Measurements from ENCODE around the gene ASTN2.

The ASTN2 gene

GRCh38 chr9:117359910-117360309 lies 54.9 kb downstream of the ASTN2 start:
- DNase-seq (ENCODE audit: low read depth): no peak

GRCh38 chr9:117355542-117355941 lies 59.3 kb downstream of the ASTN2 start:
- DNase-seq (ENCODE audit: low read depth): no peak

GRCh38 chr9:117354997-117355396 lies 59.9 kb downstream of the ASTN2 start:
- DNase-seq (ENCODE audit: low read depth): no peak

- no peak for DNase-seq (ENCODE audit: low read depth)
These were observed 60.5 kb downstream of the ASTN2 start for GRCh38 chr9:117354244-117354847.

- DNase-seq (ENCODE audit: low read depth): no peak
These were observed 69.8 kb downstream of the ASTN2 start for GRCh38 chr9:117344892-117345660.

GRCh38 chr9:117343427-117343826 lies 71.4 kb downstream of the ASTN2 start:
- DNase-seq (ENCODE audit: low read depth): no peak

- no peak for DNase-seq (ENCODE audit: low read depth)
These were observed 73.7 kb downstream of the ASTN2 start for GRCh38 chr9:117341151-117341550.

GRCh38 chr9:117340422-117340821 lies 74.4 kb downstream of the ASTN2 start:
- DNase-seq (ENCODE audit: low read depth): no peak

GRCh38 chr9:117335837-117336433 lies 78.9 kb downstream of the ASTN2 start:
- no peak for DNase-seq (ENCODE audit: low read depth)

- DNase-seq (ENCODE audit: low read depth): no peak
These were observed 80.8 kb downstream of the ASTN2 start for GRCh38 chr9:117334101-117334500.

- DNase-seq (ENCODE audit: low read depth): no peak
These were observed 89.0 kb downstream of the ASTN2 start for GRCh38 chr9:117325831-117326230.

- DNase-seq (ENCODE audit: low read depth): no peak
These were observed 89.6 kb downstream of the ASTN2 start for GRCh38 chr9:117325110-117325731.

GRCh38 chr9:117323390-117323789 lies 91.5 kb downstream of the ASTN2 start:
- DNase-seq (ENCODE audit: low read depth): no peak

- no peak for DNase-seq (ENCODE audit: low read depth)
These were observed 97.7 kb downstream of the ASTN2 start for GRCh38 chr9:117317192-117317591.

- DNase-seq (ENCODE audit: low read depth): no peak
These were observed 99.6 kb downstream of the ASTN2 start for GRCh38 chr9:117315236-117315635.

GRCh38 chr9:117313989-117314388 lies 100.9 kb downstream of the ASTN2 start:
- DNase-seq (ENCODE audit: low read depth): no peak

- no peak for DNase-seq (ENCODE audit: low read depth)
These were observed 107.2 kb downstream of the ASTN2 start for GRCh38 chr9:117307701-117308100.

GRCh38 chr9:117306032-117306431 lies 108.8 kb downstream of the ASTN2 start:
- no peak for DNase-seq (ENCODE audit: low read depth)

GRCh38 chr9:117305454-117305853 lies 109.4 kb downstream of the ASTN2 start:
- DNase-seq (ENCODE audit: low read depth): no peak

- DNase-seq (ENCODE audit: low read depth): no peak
These were observed 110.3 kb downstream of the ASTN2 start for GRCh38 chr9:117304549-117304948.

GRCh38 chr9:117303643-117304230 lies 111.1 kb downstream of the ASTN2 start:
- no peak for DNase-seq (ENCODE audit: low read depth)

GRCh38 chr9:117302487-117302886 lies 112.4 kb downstream of the ASTN2 start:
- no peak for DNase-seq (ENCODE audit: low read depth)

Data from stimulated activated CD8-positive, alpha-beta memory T cell treated with anti-CD3 and anti-CD28 coated beads, Interleukin-12 subunit alpha, Interleukin-12 subunit beta, amount 100 ng/mL, for 4 hours (primary cell).